Activated CD8-positive, alpha-beta memory T cell treated with anti-CD3 and anti-CD28 coated beads for 36 hours (primary cell): ENCODE measurements around the gene P3H1. TPM values are rescaled to one million over a fixed set of nuclear protein-coding genes. Genes with fewer than 3 reads are reported as not detected.

Experiments used
- CTCF ChIA-PET: fragments of 350-600 bp; sonication (Branson Sonifier 250); formaldehyde crosslinking; loops from one replicate; lab custom pipeline; 2021; ENCODE audit warnings: antibody characterized with exemption; lab: Charles Lee
- POLR2A ChIA-PET: fragments of 350-600 bp; sonication (Branson Sonifier 250); formaldehyde crosslinking; loops from one replicate; lab custom pipeline; 2021; ENCODE audit warnings: antibody characterized with exemption; lab: Charles Lee
- total RNA-seq, 2 experiments: library from RNA; stranded (reverse); gene quantifications; one replicate each; pipeline ENCODE4 v1.2.3, GENCODE V29; 2021

P3H1 gene
- total RNA-seq, 2 experiments from 2014 or later = 31.5 to 35.5 TPM

- ChIA-PET CTCF (interaction anchor here (1.2 to 2.3 kb wide), 3 partner anchors 9 to 133 kb away, joined by 3 to 7 read pairs (median 4); partner anchors contain the start of genes C1orf50 and P3H1), POLR2A (no interaction called here)
Observed at GRCh38 chr1:42779725-42780124, 12.9 kb upstream of the P3H1 start.

- CTCF ChIA-PET = interaction anchor here (1.0 to 1.3 kb wide), 4 partner anchors 10 to 145 kb away, joined by 3 to 4 read pairs (median 3); partner anchors contain the start of gene ZNF691
- POLR2A ChIA-PET = interaction anchor here (1.2 kb wide), 1 partner anchor 11 kb away, joined by 3 read pairs; the partner anchor contains the start of genes C1orf50 and P3H1
Observed at GRCh38 chr1:42777852-42778251, 11.0 kb upstream of the P3H1 start.

GRCh38 chr1:42776502-42776901 is 9.7 kb upstream of the P3H1 start:
- ChIA-PET CTCF (interaction anchor here (1.1 to 1.3 kb wide), 2 partner anchors 8 to 137 kb away, joined by 4 read pairs; no protein-coding TSS in a partner anchor), POLR2A (no interaction called here)

GRCh38 chr1:42774928-42775526 is 8.2 kb upstream of the P3H1 start:
- POLR2A ChIA-PET = no interaction called here
- CTCF ChIA-PET = interaction anchor here (0.6 kb wide), 1 partner anchor 856 kb away, joined by 4 read pairs; no protein-coding TSS in a partner anchor

- CTCF ChIA-PET = interaction anchor here (0.7 kb wide), 1 partner anchor 10 kb away, joined by 3 read pairs; no protein-coding TSS in a partner anchor
Observed at GRCh38 chr1:42773420-42773819, 6.6 kb upstream of the P3H1 start.

GRCh38 chr1:42769811-42770210 is 3.0 kb upstream of the P3H1 start:
- ChIA-PET CTCF (no interaction called here), POLR2A (no interaction called here)

More at GRCh38 chr1:42773420-42773819, 6.6 kb upstream of the P3H1 start:
- POLR2A ChIA-PET = no interaction called here

- POLR2A ChIA-PET = interaction anchor here (0.7 to 1.8 kb wide), 3 partner anchors 14 to 78 kb away, joined by 3 to 15 read pairs (median 4); partner anchors contain the start of gene ZNF691
- CTCF ChIA-PET = interaction anchor here (1.5 to 2.3 kb wide), 4 partner anchors 9 to 305 kb away, joined by 4 to 7 read pairs (median 5); partner anchors contain the start of gene ZNF691
Observed at GRCh38 chr1:42768172-42768571, 1.3 kb upstream of the P3H1 start.

GRCh38 chr1:42767510-42768000 is 727 bp upstream of the P3H1 start:
- CTCF ChIA-PET = interaction anchor here (0.8 to 2.3 kb wide), 9 partner anchors 9 to 306 kb away, joined by 3 to 8 read pairs (median 4); partner anchors contain the start of genes ERMAP, YBX1 and ZNF691
- POLR2A ChIA-PET = interaction anchor here (0.6 to 2.1 kb wide), 9 partner anchors 13 to 433 kb away, joined by 3 to 22 read pairs (median 4); partner anchors contain the start of genes PPIH, YBX1 and ZNF691

- CTCF ChIA-PET = interaction anchor here (0.5 to 2.3 kb wide), 11 partner anchors 7 to 189 kb away, joined by 3 to 8 read pairs (median 4); partner anchors contain the start of genes ERMAP, YBX1 and ZNF691
- POLR2A ChIA-PET = interaction anchor here (0.5 to 2.1 kb wide), 18 partner anchors 12 to 484 kb away, joined by 3 to 22 read pairs (median 3); partner anchors contain the start of genes PPIH, YBX1 and ZNF691
Observed at GRCh38 chr1:42765832-42766740, 742 bp downstream of the P3H1 start.

- ChIA-PET CTCF (interaction anchor here (1.4 to 2.0 kb wide), 3 partner anchors 82 to 189 kb away, joined by 4 to 8 read pairs (median 5); partner anchors contain the start of gene YBX1), POLR2A (interaction anchor here (0.5 to 2.1 kb wide), 3 partner anchors 82 to 190 kb away, joined by 3 to 22 read pairs (median 3); partner anchors contain the start of gene YBX1)
Observed at GRCh38 chr1:42765269-42765668, 1.6 kb downstream of the P3H1 start.

- CTCF ChIA-PET = interaction anchor here (0.5 to 1.9 kb wide), 2 partner anchors 84 to 320 kb away, joined by 3 read pairs; partner anchors contain the start of gene ZNF691
- POLR2A ChIA-PET = no interaction called here
Observed at GRCh38 chr1:42762269-42762668, 4.6 kb downstream of the P3H1 start.

- ChIA-PET CTCF (no interaction called here), POLR2A (no interaction called here)
Observed at GRCh38 chr1:42761567-42761966, 5.3 kb downstream of the P3H1 start.

GRCh38 chr1:42759114-42759513 is 7.7 kb downstream of the P3H1 start:
- POLR2A ChIA-PET = no interaction called here
- CTCF ChIA-PET = interaction anchor here (1.1 kb wide), 1 partner anchor 8 kb away, joined by 3 read pairs; the partner anchor contains the start of genes C1orf50 and P3H1

- CTCF ChIA-PET = interaction anchor here (1.1 kb wide), 1 partner anchor 8 kb away, joined by 3 read pairs; the partner anchor contains the start of genes C1orf50 and P3H1
- POLR2A ChIA-PET = no interaction called here
Observed at GRCh38 chr1:42758641-42759040, 8.2 kb downstream of the P3H1 start.

- POLR2A ChIA-PET = no interaction called here
- CTCF ChIA-PET = interaction anchor here (0.8 kb wide), 2 partner anchors 8 to 181 kb away, joined by 3 read pairs; no protein-coding TSS in a partner anchor
Observed at GRCh38 chr1:42757892-42758275, 8.9 kb downstream of the P3H1 start.

- ChIA-PET POLR2A (no interaction called here), CTCF (interaction anchor here (0.8 to 1.1 kb wide), 4 partner anchors 9 to 223 kb away, joined by 3 read pairs; no protein-coding TSS in a partner anchor)
Observed at GRCh38 chr1:42756956-42757891, 9.6 kb downstream of the P3H1 start.

- ChIA-PET CTCF (no interaction called here), POLR2A (interaction anchor here (0.7 kb wide), 1 partner anchor 1393 kb away, joined by 4 read pairs; no protein-coding TSS in a partner anchor)
Observed at GRCh38 chr1:42753070-42753469, 13.8 kb downstream of the P3H1 start.
